HuH-7 (cell line): ENCODE measurements around the gene MALRD1.
"Not testable (repeated sequence)": the region's sequence is repeated elsewhere in the genome, so short reads cannot be mapped to it uniquely, and the experiment has no call there.

Experiments
- DNase-seq: peaks from one replicate; pipeline ENCODE4 v3.0.0; 2011; ENCODE audit warnings: low spot score

MALRD1 gene

GRCh38 chr10:19497026-19497425 is 448.4 kb downstream of the MALRD1 start:
- no peak for DNase-seq

GRCh38 chr10:19498393-19499290 is 450.0 kb downstream of the MALRD1 start:
- no peak for DNase-seq

- no peak for DNase-seq
Measured at GRCh38 chr10:19499291-19499770, 450.7 kb downstream of the MALRD1 start.

- no peak for DNase-seq
Measured at GRCh38 chr10:19500959-19501358, 452.4 kb downstream of the MALRD1 start.

GRCh38 chr10:19505320-19506312 is 457.0 kb downstream of the MALRD1 start:
- DNase-seq, result no peak

- not testable (repeated sequence) for DNase-seq
Measured at GRCh38 chr10:19510005-19510732, 461.6 kb downstream of the MALRD1 start.

- no peak for DNase-seq
Measured at GRCh38 chr10:19518109-19518508, 469.5 kb downstream of the MALRD1 start.

- DNase-seq, result no peak
Measured at GRCh38 chr10:19518632-19519031, 470.0 kb downstream of the MALRD1 start.

- no peak for DNase-seq
Measured at GRCh38 chr10:19531324-19531723, 482.7 kb downstream of the MALRD1 start.

- no peak for DNase-seq
Measured at GRCh38 chr10:19532411-19532810, 483.8 kb downstream of the MALRD1 start.

- DNase-seq, result no peak
Measured at GRCh38 chr10:19541299-19541698, 492.7 kb downstream of the MALRD1 start.

- peak; percentile 26 for DNase-seq
Measured at GRCh38 chr10:19546224-19546623, 497.6 kb downstream of the MALRD1 start.

- no peak for DNase-seq
Measured at GRCh38 chr10:19549503-19549902, 500.9 kb downstream of the MALRD1 start.

GRCh38 chr10:19556666-19557065 is 508.1 kb downstream of the MALRD1 start:
- no peak for DNase-seq

- no peak for DNase-seq
Measured at GRCh38 chr10:19561181-19561580, 512.6 kb downstream of the MALRD1 start.

GRCh38 chr10:19563388-19564141 is 515.0 kb downstream of the MALRD1 start:
- no peak for DNase-seq

GRCh38 chr10:19570120-19570519 is 521.5 kb downstream of the MALRD1 start:
- DNase-seq, result no peak

- DNase-seq, result no peak
Measured at GRCh38 chr10:19570991-19571390, 522.4 kb downstream of the MALRD1 start.

- no peak for DNase-seq
Measured at GRCh38 chr10:19572056-19572455, 523.5 kb downstream of the MALRD1 start.

GRCh38 chr10:19576576-19576975 is 528.0 kb downstream of the MALRD1 start:
- no peak for DNase-seq

GRCh38 chr10:19577381-19577780 is 528.8 kb downstream of the MALRD1 start:
- no peak for DNase-seq
